H1 (cell line): ENCODE data around the gene TWIST2. TPM values are rescaled to one million over a fixed set of nuclear protein-coding genes. Genes with fewer than 3 reads are reported as not detected.

Experiments used
- CTCF ChIA-PET: fragments of 300-600 bp; sonication (Branson Sonifier 250); formaldehyde crosslinking; loops from one replicate; lab custom pipeline; 2021; ENCODE audit not compliant: partially characterized antibody; lab: Charles Lee
- POLR2A ChIA-PET: fragments of 300-600 bp; sonication (Branson Sonifier 250); formaldehyde crosslinking; loops from one replicate; lab custom pipeline; 2021; ENCODE audit warnings: inconsistent platforms; ENCODE audit not compliant: partially characterized antibody; lab: Charles Lee
- DNase-seq, 2 experiments: peaks; one replicate each; pipeline versions ENCODE4 v3.0.0 to v3.0.0-alpha.2; 2010 to 2022; ENCODE audit warnings: low spot score in 2 of 2, low read depth in 1 of 2, mixed read lengths in 1 of 2
- FAIRE-seq: peaks from 2 replicates; lab custom pipeline; 2011; peaks lifted over from hg19 to GRCh38; lab: Jason Lieb, UNC
- H2AFZ ChIP-seq: 2 replicates; pipeline ENCODE4 v1.8.1; 2012; ENCODE audit warnings: low read length, inconsistent platforms
- H2AK5ac ChIP-seq: 2 replicates; pipeline ENCODE4 v1.6.1; 2013; ENCODE audit warnings: low read depth, low read length
- H2BK120ac ChIP-seq: replicated peaks from 2 replicates; pipeline ENCODE3; 2013; ENCODE audit warnings: low read depth, low read length, inconsistent platforms
- H2BK12ac ChIP-seq: 2 replicates; pipeline ENCODE4 v1.6.1; 2013; ENCODE audit warnings: low read depth, low read length
- H2BK15ac ChIP-seq: 2 replicates; pipeline ENCODE4 v1.6.1; 2013; ENCODE audit warnings: low read length
- H2BK20ac ChIP-seq: 2 replicates; pipeline ENCODE4 v1.6.1; 2013; ENCODE audit warnings: low read length
- H2BK5ac ChIP-seq: 2 replicates; pipeline ENCODE4 v1.6.1; 2013; ENCODE audit warnings: low read depth, low read length
- H3K14ac ChIP-seq: 2 replicates; pipeline ENCODE4 v1.6.1; 2013; ENCODE audit warnings: inconsistent platforms; ENCODE audit not compliant: insufficient read length
- H3K18ac ChIP-seq: 2 replicates; pipeline ENCODE4 v1.6.1; 2013; ENCODE audit warnings: low read length; ENCODE audit errors: extremely low read depth
- H3K23ac ChIP-seq: 2 replicates; pipeline ENCODE4 v1.6.1; 2013; ENCODE audit warnings: inconsistent platforms; ENCODE audit not compliant: insufficient read length
- H3K23me2 ChIP-seq: 2 replicates; pipeline ENCODE4 v1.6.1; 2013; ENCODE audit warnings: low read depth, low read length
- H3K27ac ChIP-seq: 2 replicates; pipeline ENCODE4 v1.6.1; 2011; ENCODE audit warnings: low read depth, low read length, inconsistent platforms
- H3K27me3 ChIP-seq, 4 experiments: replicated peaks in 1 of 4; 1 replicate in 1 of 4; 2 replicates in 3 of 4; pipeline versions ENCODE4 v1.6.1 to v1.8.1; 2011 to 2013; ENCODE audit warnings: low read length in 3 of 4, mild to moderate bottlenecking in 3 of 4, inconsistent platforms in 2 of 4, mixed read lengths in 2 of 4, moderate library complexity in 1 of 4; ENCODE audit not compliant: control insufficient read depth in 3 of 4, insufficient read depth in 3 of 4; ENCODE audit errors: extremely low read depth in 1 of 4
- H3K36me3 ChIP-seq, 4 experiments: 2 replicates each; pipeline versions ENCODE4 v1.6.1 to v1.8.1; 2011 to 2013; ENCODE audit warnings: mild to moderate bottlenecking in 4 of 4, low read length in 3 of 4, moderate library complexity in 2 of 4, control low read depth in 1 of 4, inconsistent platforms in 1 of 4; ENCODE audit not compliant: insufficient read depth in 4 of 4, control insufficient read depth in 2 of 4
- H3K4ac ChIP-seq: replicated peaks from 2 replicates; pipeline ENCODE3; 2013; ENCODE audit warnings: low read length, low read depth, mixed read lengths, inconsistent platforms; ENCODE audit not compliant: insufficient read length
- H3K4me1 ChIP-seq, 4 experiments: replicated peaks in 1 of 4; 1 replicate in 1 of 4; 2 replicates in 3 of 4; pipeline versions ENCODE4 v1.6.1 to v1.8.1; 2011 to 2013; ENCODE audit warnings: low read length in 3 of 4, inconsistent platforms in 2 of 4, mixed read lengths in 1 of 4; ENCODE audit not compliant: insufficient read depth in 4 of 4, control insufficient read depth in 3 of 4
- H3K4me2 ChIP-seq, 2 experiments: 2 replicates each; pipeline versions ENCODE4 v1.6.1 to v1.8.1; 2011 to 2013; ENCODE audit warnings: low read depth in 2 of 2, low read length in 2 of 2, control low read depth in 1 of 2, inconsistent platforms in 1 of 2, mild to moderate bottlenecking in 1 of 2; ENCODE audit not compliant: insufficient read depth in 1 of 2
- H3K4me3 ChIP-seq, 4 experiments: fragments of 200-600, 300-600 bp in 1 of 4; sonication (generic), shearing (Covaris generic), sonication (Bioruptor Twin) in 1 of 4; 2 replicates each; pipeline versions ENCODE4 v1.5.1 to v1.8.1; 2011 to 2016; ENCODE audit warnings: low read length in 4 of 4, low read depth in 3 of 4, control low read depth in 2 of 4, inconsistent platforms in 2 of 4, mild to moderate bottlenecking in 2 of 4, mixed read lengths in 1 of 4, moderate library complexity in 1 of 4; ENCODE audit not compliant: insufficient read depth in 2 of 4; ENCODE audit errors: extremely low read depth in 1 of 4
- H3K56ac ChIP-seq: replicated peaks from 2 replicates; pipeline ENCODE3; 2013; ENCODE audit warnings: low read depth, mild to moderate bottlenecking, mixed read lengths, low read length, inconsistent platforms; ENCODE audit not compliant: insufficient read length
- H3K79me1 ChIP-seq: 2 replicates; pipeline ENCODE4 v1.6.1; 2013; ENCODE audit warnings: low read depth, low read length, control low read depth
- H3K79me2 ChIP-seq, 2 experiments: 2 replicates each; pipeline versions ENCODE4 v1.6.1 to v1.8.1; 2012 to 2013; ENCODE audit warnings: low read length in 2 of 2, mild to moderate bottlenecking in 2 of 2, inconsistent platforms in 1 of 2; ENCODE audit not compliant: insufficient read depth in 2 of 2, control insufficient read depth in 1 of 2
- H3K9ac ChIP-seq, 4 experiments: replicated peaks in 1 of 4; 1 replicate in 1 of 4; 2 replicates in 3 of 4; pipeline versions ENCODE4 v1.6.1 to v1.8.1; 2011 to 2013; ENCODE audit warnings: low read depth in 3 of 4, low read length in 3 of 4, control low read depth in 2 of 4, mild to moderate bottlenecking in 2 of 4, moderate library complexity in 2 of 4, inconsistent platforms in 1 of 4; ENCODE audit errors: extremely low read depth in 1 of 4
- H3K9me3 ChIP-seq, 2 experiments: 2 replicates each; pipeline versions ENCODE4 v1.6.1 to v1.8.1; 2012 to 2013; ENCODE audit warnings: mild to moderate bottlenecking in 2 of 2, moderate library complexity in 2 of 2, control low read depth in 1 of 2, inconsistent platforms in 1 of 2, low read depth in 1 of 2, low read length in 1 of 2, mixed read lengths in 1 of 2; ENCODE audit not compliant: insufficient read depth in 2 of 2
- H4K20me1 ChIP-seq, 2 experiments: replicated peaks in 1 of 2; 2 replicates each; pipeline versions ENCODE3 to v1.8.1; 2011 to 2013; ENCODE audit warnings: inconsistent platforms in 2 of 2, low read length in 2 of 2, mild to moderate bottlenecking in 1 of 2; ENCODE audit not compliant: insufficient read depth in 2 of 2, control insufficient read depth in 1 of 2
- H4K5ac ChIP-seq: 2 replicates; pipeline ENCODE4 v1.6.1; 2013; ENCODE audit warnings: low read length, low read depth, mixed read lengths, inconsistent platforms; ENCODE audit not compliant: insufficient read length
- H4K8ac ChIP-seq: 2 replicates; pipeline ENCODE4 v1.8.0; 2013; ENCODE audit warnings: mild to moderate bottlenecking, moderate library complexity, low read length, inconsistent platforms; ENCODE audit not compliant: insufficient read depth; ENCODE audit errors: extremely low read depth
- H4K91ac ChIP-seq: replicated peaks from 2 replicates; pipeline ENCODE3; 2013; ENCODE audit warnings: low read length, mixed read lengths, inconsistent platforms; ENCODE audit not compliant: insufficient read length
- BRCA1 ChIP-seq: IDR thresholded peaks from 2 replicates; pipeline ENCODE4 v1.6.1; 2012; ENCODE audit warnings: low read depth, low read length, improper control_type of control experiment
- CHD1 ChIP-seq: IDR thresholded peaks from 2 replicates; pipeline ENCODE4 v1.6.1; 2012; ENCODE audit warnings: low read depth, low read length, improper control_type of control experiment
- CHD2 ChIP-seq: IDR thresholded peaks from 2 replicates; pipeline ENCODE4 v1.6.1; 2012; ENCODE audit warnings: low read length, improper control_type of control experiment
- HDAC6 ChIP-seq: IDR thresholded peaks from one replicate; pipeline ENCODE4 v1.7.1; 2012; ENCODE audit warnings: low read depth, mild to moderate bottlenecking, inconsistent platforms, low read length, moderate library complexity
- JUN ChIP-seq: IDR thresholded peaks from 2 replicates; pipeline ENCODE4 v1.6.1; 2011; ENCODE audit warnings: low read depth, mild to moderate bottlenecking, improper control_type of control experiment, low read length
- KDM1A ChIP-seq: fragments of 200-600, 300-600 bp; sonication (generic); IDR thresholded peaks from 2 replicates; pipeline ENCODE4 v1.7.1; 2016; ENCODE audit warnings: mild to moderate bottlenecking, low read length, borderline replicate concordance
- NRF1 ChIP-seq: IDR thresholded peaks from 2 replicates; pipeline ENCODE4 v1.6.1; 2011; ENCODE audit warnings: mild to moderate bottlenecking, low read depth, low read length, improper control_type of control experiment
- POU5F1 ChIP-seq: IDR thresholded peaks from 2 replicates; pipeline ENCODE4 v1.6.1; 2011; ENCODE audit warnings: low read depth, mild to moderate bottlenecking, low read length, moderate library complexity
- SIN3A ChIP-seq, 2 experiments: IDR thresholded peaks in 1 of 2; conservative IDR thresholded peaks in 1 of 2; 2 replicates each; pipeline ENCODE4 v1.6.1; 2011 to 2012; ENCODE audit warnings: low read length in 2 of 2, improper control_type of control experiment in 1 of 2, low read depth in 1 of 2, mild to moderate bottlenecking in 1 of 2
- SUZ12 ChIP-seq: fragments of 200-600 bp; sonication (generic); IDR thresholded peaks from 2 replicates; pipeline ENCODE4 v1.6.1; 2012; ENCODE audit warnings: mild to moderate bottlenecking, inconsistent platforms, low read length, moderate library complexity, mixed read lengths
- TAF1 ChIP-seq: IDR thresholded peaks from 2 replicates; pipeline ENCODE4 v1.6.1; 2011; ENCODE audit warnings: mild to moderate bottlenecking, low read depth, low read length
- YY1 ChIP-seq: IDR thresholded peaks from 2 replicates; pipeline ENCODE4 v1.6.1; 2011; ENCODE audit warnings: low read depth, mild to moderate bottlenecking, low read length
- WGBS, 2 experiments: shearing (Covaris generic) in 1 of 2; methylation state at CpG; one replicate each; pipeline versions ENCODE4 v1.1.6 to v1.1.7; 2013 to 2015; ENCODE audit warnings: low lambda C conversion rate in 2 of 2, mixed read lengths in 2 of 2, inconsistent platforms in 1 of 2, low coverage in 1 of 2, missing lambda C conversion rate in 1 of 2; ENCODE audit not compliant: insufficient replicate concordance in 2 of 2, insufficient coverage in 1 of 2, insufficient read length in 1 of 2; ENCODE audit errors: extremely low coverage in 1 of 2, missing lambda C conversion rate in 1 of 2; 5-methylcytosine and 5-hydroxymethylcytosine counted together
- polyA plus RNA-seq, 7 experiments: library from polyadenylated mRNA; depleted of rRNA in 3 of 7; stranded (reverse) in 5 of 7; unstranded in 2 of 7; fragments of >200 nt in 5 of 7; fragments of 200-250 nt in 2 of 7; gene quantifications; 1 replicate in 5 of 7; 2 replicates in 1 of 7; 4 replicates in 1 of 7; pipeline versions ENCODE4 v1.2.1 to v1.2.3, GENCODE V29; 2011 to 2013; ENCODE audit warnings: missing spikeins in 2 of 7, mixed read lengths in 2 of 7
- total RNA-seq: library from RNA; stranded (reverse); fragmentation: NEBNext Ultra II Directional; extraction: Animal tissue kit (Norgen Biotek cat#: 25700); gene quantifications from 2 replicates; pipeline ENCODE4 v1.2.1, GENCODE V29; 2021
- TF ChIP-seq, protein P1 (sequence below): IDR thresholded peaks from 2 replicates; pipeline ENCODE4 v1.6.1; 2012; ENCODE audit warnings: inconsistent platforms

Gene TWIST2
- total and polyA plus RNA-seq, 2 of the 8 experiments (the other 6 are each of a cell fraction or from before 2014, with no cell fraction given), result 2.6 to 4.3 TPM

DNA sequence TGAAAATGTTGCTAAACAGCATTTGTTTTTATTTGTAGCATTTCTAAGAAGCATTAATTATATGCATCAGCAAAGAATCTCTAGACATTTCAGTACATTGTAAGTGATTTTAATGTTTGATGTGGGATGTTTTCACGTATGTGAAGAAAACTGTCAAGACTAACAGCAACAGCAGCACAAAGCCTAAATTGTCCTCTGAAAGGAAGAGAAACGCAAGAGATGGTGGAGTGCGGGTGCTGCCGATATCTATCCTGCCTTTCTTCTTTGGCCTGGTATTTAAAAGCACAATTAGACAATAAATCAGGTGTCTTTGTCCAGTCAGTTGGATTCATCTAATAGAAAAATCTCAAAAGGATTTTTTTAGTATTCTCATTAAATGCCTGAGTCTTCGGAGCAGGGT is 3.1 kb downstream of the TWIST2 start:
- TF ChIP-seq SUZ12 (no peak; the same call in 1 of the 2 replicates), BRCA1 (no peak), CHD2 (no peak), TAF1 (no peak), YY1 (no peak), SIN3A (conservative IDR thresholded peaks at IDR 0.05 in 1 of 2, IDR thresholded peaks at IDR 0.05 in 1 of 2; ENCODE audit: low read depth in 1 of 2, low read length in 2 of 2) (no peak), HDAC6 (no peak), KDM1A (no peak), CHD1 (no peak), POU5F1 (no peak), JUN (no peak), NRF1 (no peak)
- TF ChIP-seq, protein P1, sequence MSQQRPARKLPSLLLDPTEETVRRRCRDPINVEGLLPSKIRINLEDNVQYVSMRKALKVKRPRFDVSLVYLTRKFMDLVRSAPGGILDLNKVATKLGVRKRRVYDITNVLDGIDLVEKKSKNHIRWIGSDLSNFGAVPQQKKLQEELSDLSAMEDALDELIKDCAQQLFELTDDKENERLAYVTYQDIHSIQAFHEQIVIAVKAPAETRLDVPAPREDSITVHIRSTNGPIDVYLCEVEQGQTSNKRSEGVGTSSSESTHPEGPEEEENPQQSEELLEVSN, result no peak
- H2BK120ac ChIP-seq, result no peak overlapping the region
- H3K4me3 ChIP-seq, result no peak overlapping the region
- no peak overlapping the region for H4K8ac ChIP-seq
- H3K14ac ChIP-seq, result no peak overlapping the region
- H2BK20ac ChIP-seq, result no peak overlapping the region
- no peak overlapping the region for H3K18ac ChIP-seq
- no peak overlapping the region for H3K4me2 ChIP-seq
- no peaks in the 10 kb centered on the region for H3K36me3 ChIP-seq
- no peak overlapping the region for H3K4ac ChIP-seq
- H3K4me1 ChIP-seq, result peaks cover 0 to 17% (median 6%) of the 10 kb centered on the region in 4 experiments; a peak in 6 of 7 replicates
- FAIRE-seq (no peak), DNase-seq (no peak)
- 83% methylated on average over 5 of the region's 5 CpGs; no CpG with 5 or more reads in 1 of the 2 experiments for WGBS, 2 experiments
- no peak overlapping the region for H2AFZ ChIP-seq
- no peak overlapping the region for H4K91ac ChIP-seq
- H3K56ac ChIP-seq, result no peak overlapping the region
- no peak overlapping the region for H3K9ac ChIP-seq
- POLR2A ChIA-PET, result no interaction called here
- H3K27ac ChIP-seq, result no peak overlapping the region
- no peaks in the 10 kb centered on the region for H3K9me3 ChIP-seq
- no peak overlapping the region for H2BK12ac ChIP-seq
- peaks cover 26 to 61% (median 48%) of the 10 kb centered on the region in 4 experiments for H3K27me3 ChIP-seq
- no peaks in the 10 kb centered on the region for H4K20me1 ChIP-seq
- no peak overlapping the region for H2BK5ac ChIP-seq
- no peaks in the 10 kb centered on the region for H3K79me1 ChIP-seq
- CTCF ChIA-PET, result no interaction called here
- no peak overlapping the region for H3K23ac ChIP-seq
- H2AK5ac ChIP-seq, result no peak overlapping the region
- no peak overlapping the region for H4K5ac ChIP-seq
- H3K23me2 ChIP-seq, result no peaks in the 10 kb centered on the region
- no peaks in the 10 kb centered on the region for H3K79me2 ChIP-seq
- no peak overlapping the region for H2BK15ac ChIP-seq
